Mesendoderm (in vitro differentiated cells): ENCODE results near the gene NUP107.

Experiments
- DNase-seq: peaks from one replicate; pipeline ENCODE4 v3.0.0; 2013
- H2AK5ac ChIP-seq: 2 replicates; pipeline ENCODE4 v1.6.1; 2013; ENCODE audit warnings: low read length, inconsistent platforms
- H2BK120ac ChIP-seq: 2 replicates; pipeline ENCODE4 v1.6.1; 2013; ENCODE audit warnings: low read depth, mild to moderate bottlenecking, low read length, moderate library complexity, mixed read lengths
- H2BK15ac ChIP-seq: replicated peaks from 2 replicates; pipeline ENCODE4 v1.6.1; 2013; ENCODE audit warnings: low read depth, mild to moderate bottlenecking, moderate library complexity
- H2BK5ac ChIP-seq: 2 replicates; pipeline ENCODE4 v1.6.1; 2013; ENCODE audit warnings: low read length, inconsistent platforms
- H3K18ac ChIP-seq: 2 replicates; pipeline ENCODE4 v1.6.1; 2013; ENCODE audit warnings: mild to moderate bottlenecking, low read length, mixed read lengths
- H3K23ac ChIP-seq: one replicate; pipeline ENCODE4 v1.6.1; 2013; ENCODE audit warnings: low read length
- H3K27ac ChIP-seq: 2 replicates; pipeline ENCODE4 v1.5.1; 2013; ENCODE audit warnings: low read depth, mild to moderate bottlenecking, inconsistent platforms, low read length, moderate library complexity
- H3K27me3 ChIP-seq: 2 replicates; pipeline ENCODE4 v1.6.1; 2013; ENCODE audit warnings: low read length, control low read depth, mild to moderate bottlenecking, inconsistent platforms; ENCODE audit not compliant: insufficient read depth, poor library complexity
- H3K36me3 ChIP-seq: 2 replicates; pipeline ENCODE4 v1.6.1; 2013; ENCODE audit warnings: low read length, inconsistent platforms; ENCODE audit not compliant: control insufficient read depth, insufficient read depth
- H3K4ac ChIP-seq: one replicate; pipeline ENCODE4 v1.6.1; 2013; ENCODE audit warnings: low read depth, mild to moderate bottlenecking, low read length, moderate library complexity
- H3K4me1 ChIP-seq: 2 replicates; pipeline ENCODE4 v1.6.1; 2013; ENCODE audit warnings: low read depth, low read length, inconsistent platforms; ENCODE audit not compliant: control insufficient read depth
- H3K4me2 ChIP-seq: 2 replicates; pipeline ENCODE4 v1.6.1; 2013; ENCODE audit warnings: low read length
- H3K4me3 ChIP-seq: 2 replicates; pipeline ENCODE4 v1.5.1; 2013; ENCODE audit warnings: mild to moderate bottlenecking, low read length
- H3K56ac ChIP-seq: one replicate; pipeline ENCODE4 v1.6.1; 2013; ENCODE audit warnings: low read length
- H3K79me1 ChIP-seq: 2 replicates; pipeline ENCODE4 v1.6.1; 2013; ENCODE audit warnings: low read length, inconsistent platforms
- H3K79me2 ChIP-seq: 2 replicates; pipeline ENCODE4 v1.6.1; 2013; ENCODE audit warnings: mild to moderate bottlenecking, low read length; ENCODE audit not compliant: control insufficient read depth, insufficient read depth
- H3K9ac ChIP-seq: 2 replicates; pipeline ENCODE4 v1.6.1; 2013; ENCODE audit warnings: low read length, inconsistent platforms
- H4K5ac ChIP-seq: one replicate; pipeline ENCODE4 v1.6.1; 2013; ENCODE audit warnings: low read length
- H4K8ac ChIP-seq: one replicate; pipeline ENCODE4 v1.6.1; 2013; ENCODE audit warnings: low read depth, mild to moderate bottlenecking, control low read depth, low read length, moderate library complexity
- WGBS: extraction: QIAGEN DNeasy Blood & Tissue Kit; methylation state at CpG from one replicate; pipeline ENCODE4 v1.1.7; 2013; ENCODE audit warnings: low lambda C conversion rate, missing lambda C conversion rate; ENCODE audit not compliant: insufficient coverage; ENCODE audit errors: extremely low coverage; 5-methylcytosine and 5-hydroxymethylcytosine counted together

Gene NUP107

GRCh38 chr12:68790952-68791234 is 104.1 kb downstream of the NUP107 start:
- no peak overlapping the region for H3K23ac ChIP-seq
- H3K18ac ChIP-seq = no peak overlapping the region
- no peak overlapping the region for H3K4me2 ChIP-seq
- no peak overlapping the region for H4K8ac ChIP-seq
- H2BK120ac ChIP-seq = no peak overlapping the region
- H3K27me3 ChIP-seq = no peaks in the 10 kb centered on the region
- WGBS = no CpG with 5 or more reads among the region's 3 CpGs
- no peak overlapping the region for H2BK5ac ChIP-seq
- DNase-seq = no peak
- H3K36me3 ChIP-seq = no peaks in the 10 kb centered on the region
- H3K4ac ChIP-seq = no peak overlapping the region
- H3K4me3 ChIP-seq = no peak overlapping the region
- no peaks in the 10 kb centered on the region for H3K79me2 ChIP-seq
- H3K4me1 ChIP-seq = no peaks in the 10 kb centered on the region
- H2AK5ac ChIP-seq = no peak overlapping the region
- no peaks in the 10 kb centered on the region for H3K79me1 ChIP-seq
- H3K9ac ChIP-seq = no peak overlapping the region
- no peak overlapping the region for H3K27ac ChIP-seq
- H3K56ac ChIP-seq = no peak overlapping the region
- H2BK15ac ChIP-seq = no peak overlapping the region
- no peak overlapping the region for H4K5ac ChIP-seq

DNA sequence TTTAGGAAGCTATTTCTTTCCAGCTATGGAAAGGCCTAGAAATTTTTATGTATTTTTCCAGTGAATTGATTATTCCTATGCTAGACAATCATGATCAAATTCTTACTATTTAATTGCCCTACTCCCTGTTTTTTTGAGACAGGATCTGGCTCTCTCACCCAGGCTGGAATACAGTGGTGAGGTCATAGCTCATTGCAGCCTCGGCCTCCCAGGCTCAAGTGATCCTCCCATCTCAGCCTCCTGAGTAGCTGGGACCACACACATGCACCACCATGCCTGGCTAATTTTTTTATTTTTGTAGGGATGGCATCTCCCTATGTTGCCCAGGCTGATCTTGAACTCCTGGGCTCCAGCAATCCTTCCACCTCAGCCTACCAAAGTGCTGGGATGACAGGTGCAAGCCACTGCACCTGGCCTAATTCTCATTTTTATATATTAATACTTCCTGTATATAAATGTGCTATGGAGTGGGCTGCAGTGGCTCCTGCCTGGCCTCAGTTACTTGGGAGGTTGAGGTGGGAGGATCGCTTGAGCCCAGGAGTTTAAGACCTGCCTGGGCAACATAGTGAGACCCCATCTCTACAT is 105.2 kb downstream of the NUP107 start:
- no CpG with 5 or more reads among the region's 2 CpGs for WGBS
- H3K27ac ChIP-seq = no peak overlapping the region
- H3K56ac ChIP-seq = no peak overlapping the region
- no peak overlapping the region for H4K5ac ChIP-seq
- H3K36me3 ChIP-seq = no peaks in the 10 kb centered on the region
- H2BK5ac ChIP-seq = no peak overlapping the region
- H2BK120ac ChIP-seq = no peak overlapping the region
- H3K9ac ChIP-seq = no peak overlapping the region
- no peak overlapping the region for H4K8ac ChIP-seq
- no peak overlapping the region for H3K4ac ChIP-seq
- no peak overlapping the region for H3K4me3 ChIP-seq
- H3K79me1 ChIP-seq = no peaks in the 10 kb centered on the region
- DNase-seq = no peak
- H3K18ac ChIP-seq = no peak overlapping the region
- H2BK15ac ChIP-seq = no peak overlapping the region
- H3K4me2 ChIP-seq = no peak overlapping the region
- no peaks in the 10 kb centered on the region for H3K27me3 ChIP-seq
- no peaks in the 10 kb centered on the region for H3K4me1 ChIP-seq
- H3K23ac ChIP-seq = no peak overlapping the region
- no peaks in the 10 kb centered on the region for H3K79me2 ChIP-seq
- H2AK5ac ChIP-seq = no peak overlapping the region

- H4K5ac ChIP-seq = no peak overlapping the region
- peak; percentile 65 for DNase-seq
Observed at GRCh38 chr12:68792952-68793351, 106.2 kb downstream of the NUP107 start.

GRCh38 chr12:68793436-68793835 is 106.7 kb downstream of the NUP107 start:
- no peak overlapping the region for H3K4me3 ChIP-seq
- H3K56ac ChIP-seq = no peak overlapping the region
- H3K36me3 ChIP-seq = no peaks in the 10 kb centered on the region
- no peak overlapping the region for H2AK5ac ChIP-seq
- H3K27ac ChIP-seq = no peak overlapping the region
- no peak overlapping the region for H3K23ac ChIP-seq
- no peak overlapping the region for H4K5ac ChIP-seq
- no peaks in the 10 kb centered on the region for H3K27me3 ChIP-seq
- no peak overlapping the region for H2BK120ac ChIP-seq
- no peak overlapping the region for H3K18ac ChIP-seq
- DNase-seq = no peak
- H3K4ac ChIP-seq = no peak overlapping the region
- WGBS = no CpG with 5 or more reads among the region's 4 CpGs
- H4K8ac ChIP-seq = no peak overlapping the region
- no peaks in the 10 kb centered on the region for H3K4me1 ChIP-seq
- H3K79me1 ChIP-seq = no peaks in the 10 kb centered on the region
- H3K79me2 ChIP-seq = no peaks in the 10 kb centered on the region
- no peak overlapping the region for H3K9ac ChIP-seq
- H3K4me2 ChIP-seq = no peak overlapping the region
- H2BK5ac ChIP-seq = no peak overlapping the region
- H2BK15ac ChIP-seq = no peak overlapping the region

More at GRCh38 chr12:68792952-68793351, 106.2 kb downstream of the NUP107 start:
- no peak overlapping the region for H3K4me2 ChIP-seq
- no peak overlapping the region for H3K23ac ChIP-seq
- no peaks in the 10 kb centered on the region for H3K79me1 ChIP-seq
- H2AK5ac ChIP-seq = no peak overlapping the region
- H3K4ac ChIP-seq = no peak overlapping the region
- no CpG with 5 or more reads among the region's 2 CpGs for WGBS
- no peaks in the 10 kb centered on the region for H3K36me3 ChIP-seq
- no peak overlapping the region for H3K18ac ChIP-seq
- H3K27ac ChIP-seq = no peak overlapping the region
- no peaks in the 10 kb centered on the region for H3K4me1 ChIP-seq
- H4K8ac ChIP-seq = no peak overlapping the region
- no peak overlapping the region for H3K4me3 ChIP-seq
- no peaks in the 10 kb centered on the region for H3K79me2 ChIP-seq
- no peak overlapping the region for H2BK5ac ChIP-seq
- no peak overlapping the region for H2BK15ac ChIP-seq
- no peak overlapping the region for H2BK120ac ChIP-seq
- no peak overlapping the region for H3K56ac ChIP-seq
- no peaks in the 10 kb centered on the region for H3K27me3 ChIP-seq
- no peak overlapping the region for H3K9ac ChIP-seq

- Histone ChIP-seq H3K27me3 (no peaks in the 10 kb centered on the region), H2BK15ac (no peak overlapping the region), H3K23ac (no peak overlapping the region), H2BK120ac (no peak overlapping the region), H3K79me1 (no peaks in the 10 kb centered on the region), H3K9ac (no peak overlapping the region), H3K36me3 (no peaks in the 10 kb centered on the region), H4K5ac (no peak overlapping the region), H2AK5ac (no peak overlapping the region), H3K4ac (no peak overlapping the region), H3K4me1 (no peaks in the 10 kb centered on the region), H3K4me2 (no peak overlapping the region), H3K4me3 (no peak overlapping the region), H3K79me2 (no peaks in the 10 kb centered on the region), H2BK5ac (no peak overlapping the region), H3K18ac (no peak overlapping the region), H4K8ac (no peak overlapping the region), H3K27ac (no peak overlapping the region), H3K56ac (no peak overlapping the region)
- no CpG with 5 or more reads among the region's 4 CpGs for WGBS
- DNase-seq = no peak
Observed at GRCh38 chr12:68793975-68794652, 107.3 kb downstream of the NUP107 start.
